Ammon's horn (tissue), 1 donor: ENCODE measurements around the gene TXLNB.

ENCODE experiments used
- DNase-seq: peaks from one replicate; pipeline ENCODE4 v3.0.0-alpha.2; 2016; ENCODE audit warnings: low spot score

The TXLNB gene

DNA sequence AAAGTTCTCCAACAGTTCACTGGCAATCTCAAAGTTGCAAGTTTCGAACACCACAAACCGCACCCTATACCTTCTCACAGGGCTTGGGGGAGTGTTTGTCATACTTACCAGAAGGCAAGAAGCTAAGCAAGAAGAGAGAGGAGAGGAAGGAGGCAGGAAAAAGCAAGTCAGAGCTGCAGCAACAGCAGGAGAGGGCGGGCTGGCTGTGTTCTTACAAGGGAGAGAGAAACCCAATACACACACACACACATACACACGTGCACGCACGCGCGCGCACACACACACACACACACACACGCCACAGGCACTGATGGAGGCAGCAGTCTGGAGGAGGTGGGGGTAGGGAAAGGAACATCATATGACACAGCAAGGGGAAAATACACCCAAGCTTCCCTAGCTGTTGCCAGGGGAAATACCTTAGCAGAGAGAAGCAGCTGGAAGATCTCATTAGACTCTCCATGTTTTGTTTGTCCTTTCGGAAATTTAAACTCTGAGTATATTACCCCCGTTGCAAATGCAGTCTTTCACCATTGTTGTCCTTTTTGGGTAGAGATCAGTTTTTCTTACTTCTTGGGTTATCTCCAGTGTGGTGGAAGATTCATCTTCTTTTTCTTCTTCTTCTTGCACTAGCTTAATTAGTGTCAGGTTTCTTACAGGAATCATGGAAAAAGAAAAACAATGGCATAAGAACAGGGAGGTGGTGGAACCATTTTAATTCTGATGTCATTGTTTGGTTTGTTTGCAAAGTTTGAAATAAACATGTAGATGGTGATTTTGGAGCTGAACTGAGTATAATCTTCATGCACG, at the start of gene TXLNB:
TSS of gene TXLNB (minus strand) at position 186 of the 807 bp plus-strand sequence. CDS start 3,099 bp downstream, outside the sequence.
- peak; percentile 66 for DNase-seq

- DNase-seq: no peak
Observed at GRCh38 chr6:139341060-139341459, 49.3 kb upstream of the TXLNB start.

DNA sequence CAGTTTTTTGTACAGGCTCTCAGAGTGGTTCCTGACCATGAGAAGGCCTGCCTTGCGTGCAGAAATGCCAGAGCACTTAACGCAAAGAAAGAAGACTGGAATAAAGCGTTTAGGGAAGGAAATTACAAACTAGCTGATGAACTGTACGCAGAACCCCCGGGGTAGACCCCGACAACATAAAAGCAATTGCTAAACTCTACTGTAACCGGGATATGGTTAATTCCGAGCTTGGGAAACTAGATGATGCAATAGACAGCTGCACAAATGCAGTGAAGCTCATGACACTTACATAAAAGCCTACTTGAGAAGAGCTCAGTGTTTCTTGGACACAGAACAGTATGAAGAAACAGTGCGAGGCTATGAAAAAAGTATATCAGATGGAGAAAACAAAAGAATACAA, 47.0 kb upstream of the TXLNB start:
- no peak for DNase-seq

DNA sequence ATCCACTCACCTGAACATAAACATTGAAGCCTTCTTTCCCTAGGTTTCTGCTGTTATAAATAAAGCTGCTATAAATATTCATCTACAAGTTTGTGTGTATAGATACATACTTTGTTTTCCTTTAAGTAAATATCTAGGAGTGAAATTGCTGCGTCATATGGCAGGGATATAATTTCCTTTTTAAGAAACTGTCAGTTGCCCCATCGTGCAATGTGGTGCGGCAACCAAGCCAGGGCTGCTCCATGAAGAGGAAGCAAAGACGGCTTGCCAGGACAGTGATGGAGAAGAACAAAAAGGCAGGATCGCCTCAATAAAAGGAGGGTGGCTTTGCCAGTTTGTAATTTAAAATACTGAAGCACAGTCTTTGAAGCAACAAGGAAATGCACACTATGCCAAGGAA, 46.0 kb upstream of the TXLNB start:
- DNase-seq: no peak

GRCh38 chr6:139337001-139337400, 45.2 kb upstream of the TXLNB start:
- no peak for DNase-seq

DNA sequence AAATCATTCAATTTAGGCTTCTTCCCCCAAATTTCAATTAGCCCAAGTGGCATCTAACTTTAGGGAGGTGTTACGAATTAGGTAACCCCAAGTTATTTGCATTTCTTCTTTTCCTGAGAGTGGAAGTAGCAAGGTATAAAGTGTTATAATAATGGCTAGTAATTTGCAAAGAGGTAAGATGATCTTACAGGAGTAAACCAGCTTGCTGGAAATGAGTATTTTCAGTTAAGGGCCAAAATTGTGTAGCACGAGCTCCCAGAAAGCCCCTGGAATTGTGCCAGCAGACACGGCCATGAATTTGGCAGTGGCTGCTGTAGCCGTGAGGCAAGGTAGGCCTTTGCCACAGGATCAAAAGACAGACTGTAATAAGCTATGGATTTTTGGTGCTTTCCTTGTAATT, 44.7 kb upstream of the TXLNB start:
- no peak for DNase-seq

DNA sequence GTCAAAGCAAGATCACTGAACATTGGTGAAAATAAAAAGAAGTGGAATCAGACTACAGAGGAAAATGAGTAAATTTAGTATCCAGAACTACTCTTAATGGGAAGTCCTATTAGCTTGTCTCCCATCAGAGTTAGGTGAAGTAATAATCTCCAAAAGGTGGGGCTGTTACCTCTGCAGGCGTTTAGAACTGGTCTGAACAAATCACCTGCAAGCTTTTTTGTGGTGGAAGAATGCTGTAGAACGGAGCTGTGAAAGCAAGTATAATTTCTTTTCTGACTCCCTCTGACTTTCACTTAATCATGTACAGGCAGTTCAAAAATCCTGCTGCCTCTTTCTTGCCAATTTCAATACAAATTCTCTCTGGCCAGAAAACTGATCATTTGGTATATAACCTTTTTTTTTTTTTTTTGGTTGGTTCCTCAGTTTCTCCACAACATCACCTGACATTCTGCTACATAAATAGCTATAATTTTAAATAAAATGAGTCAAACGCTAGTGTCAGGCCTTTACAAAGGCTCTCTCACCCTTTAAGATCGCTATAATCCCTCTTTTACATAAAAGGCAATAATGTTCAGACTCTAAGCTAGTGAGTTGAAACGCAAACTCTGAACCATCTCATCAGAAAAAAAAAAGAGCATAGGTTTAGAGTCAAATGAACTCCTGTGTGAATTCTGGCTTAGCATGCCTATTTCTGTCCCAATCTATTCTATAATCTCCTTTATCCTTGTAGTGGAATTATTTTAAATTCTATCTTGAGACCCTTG, 43.8 kb upstream of the TXLNB start:
- DNase-seq: no peak

GRCh38 chr6:139334806-139335446, 43.1 kb upstream of the TXLNB start:
- no peak for DNase-seq

GRCh38 chr6:139330826-139331500, 39.2 kb upstream of the TXLNB start:
- no peak for DNase-seq

DNA sequence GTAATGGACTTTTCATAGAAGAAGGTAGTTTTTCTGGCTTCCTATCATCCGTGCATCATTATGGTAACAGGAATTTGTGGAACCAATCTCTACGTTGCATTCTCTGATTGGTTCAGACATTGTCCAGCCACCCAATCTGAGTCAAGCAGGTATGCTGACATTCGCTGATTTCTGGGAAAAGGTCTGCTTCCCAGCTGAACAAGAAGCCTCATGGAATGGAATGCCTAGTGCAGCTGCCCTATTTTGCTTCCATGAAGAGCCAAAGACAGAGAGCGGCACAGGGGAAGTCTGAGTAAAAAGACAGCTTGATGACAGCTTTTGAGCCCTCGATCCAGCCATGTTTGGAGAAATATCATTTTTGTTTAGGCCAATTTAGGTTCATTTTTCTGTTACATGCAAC, 38.5 kb upstream of the TXLNB start:
- DNase-seq: no peak

GRCh38 chr6:139329224-139329623, 37.4 kb upstream of the TXLNB start:
- DNase-seq: no peak

DNA sequence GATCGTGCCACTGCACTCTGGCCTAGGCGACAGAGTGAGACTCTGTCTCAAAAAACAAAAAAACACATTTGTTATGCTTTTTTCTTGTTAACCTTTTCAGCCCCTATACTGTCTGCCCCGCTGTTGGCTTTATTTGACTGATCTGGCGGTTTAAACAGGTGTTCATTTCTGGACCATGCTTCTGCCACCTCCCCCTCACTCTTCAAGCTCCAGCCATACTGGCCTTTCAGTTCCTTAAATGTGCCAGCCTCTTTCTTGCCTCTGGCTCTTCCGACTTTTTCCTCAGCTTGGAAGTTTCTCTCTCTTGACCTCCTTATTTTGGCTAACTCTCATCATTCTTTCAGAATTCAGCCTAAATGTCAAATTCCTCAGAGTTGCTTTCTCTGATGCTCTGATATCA, 35.2 kb upstream of the TXLNB start:
- no peak for DNase-seq

DNA sequence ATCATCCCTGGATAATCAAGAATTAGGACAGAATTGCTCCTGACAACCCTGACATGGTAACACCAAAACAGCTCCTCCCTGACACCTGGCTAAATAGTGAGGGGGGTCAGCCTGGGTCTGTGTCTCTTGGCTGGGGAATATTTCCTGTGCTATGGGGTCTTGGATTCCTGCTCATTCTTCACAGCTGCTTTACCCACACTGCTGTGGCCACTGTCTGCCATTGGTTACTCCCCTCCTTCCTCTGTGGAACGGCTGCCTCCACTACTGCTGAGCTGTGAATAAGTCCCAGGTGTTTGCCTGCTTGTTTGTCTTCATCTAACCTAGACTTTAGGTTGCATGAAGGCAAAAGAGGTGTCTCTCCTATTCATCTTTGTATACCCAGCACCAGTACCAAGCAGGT, 33.9 kb upstream of the TXLNB start:
- DNase-seq: no peak

GRCh38 chr6:139325125-139325524, 33.3 kb upstream of the TXLNB start:
- DNase-seq: no peak

GRCh38 chr6:139324301-139324555, 32.4 kb upstream of the TXLNB start:
- DNase-seq: no peak

DNA sequence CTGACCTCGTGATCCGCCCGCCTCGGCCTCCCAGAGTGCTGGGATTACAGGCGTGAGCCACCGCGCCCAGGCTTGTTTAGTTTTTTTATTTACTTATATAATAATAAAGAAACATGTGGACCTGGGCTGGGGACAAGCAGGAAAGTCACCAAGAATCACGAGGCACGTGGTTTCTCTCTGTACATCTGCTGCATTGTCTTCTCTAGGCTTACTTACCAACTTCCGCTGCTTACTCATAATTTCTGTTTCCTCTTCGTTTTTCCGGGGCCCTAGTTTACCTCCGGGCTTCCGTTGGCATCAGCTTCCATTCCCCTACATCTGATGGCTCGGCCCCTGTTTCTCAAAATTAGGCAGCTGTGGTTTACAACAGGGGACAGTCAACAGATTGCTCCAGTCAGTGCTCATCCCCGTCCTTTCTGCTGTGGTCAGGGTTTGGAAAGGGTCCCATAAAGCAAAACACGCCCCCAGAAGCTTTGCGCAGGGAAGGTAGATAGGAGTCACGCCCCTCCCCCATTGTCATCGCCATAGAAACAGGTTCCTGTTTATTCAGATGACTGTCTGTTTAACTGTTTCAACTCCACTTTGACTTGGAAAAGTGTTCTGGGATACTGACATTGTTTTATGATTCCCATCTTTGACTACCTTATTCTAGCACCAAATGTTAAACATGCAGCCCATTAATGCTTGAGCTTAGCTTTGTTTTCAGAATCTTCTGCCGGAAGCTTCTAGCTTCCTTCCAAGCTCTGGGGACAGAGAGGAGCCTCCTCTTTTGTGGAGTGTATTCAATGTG, 31.9 kb upstream of the TXLNB start:
- DNase-seq: peak; percentile 63

DNA sequence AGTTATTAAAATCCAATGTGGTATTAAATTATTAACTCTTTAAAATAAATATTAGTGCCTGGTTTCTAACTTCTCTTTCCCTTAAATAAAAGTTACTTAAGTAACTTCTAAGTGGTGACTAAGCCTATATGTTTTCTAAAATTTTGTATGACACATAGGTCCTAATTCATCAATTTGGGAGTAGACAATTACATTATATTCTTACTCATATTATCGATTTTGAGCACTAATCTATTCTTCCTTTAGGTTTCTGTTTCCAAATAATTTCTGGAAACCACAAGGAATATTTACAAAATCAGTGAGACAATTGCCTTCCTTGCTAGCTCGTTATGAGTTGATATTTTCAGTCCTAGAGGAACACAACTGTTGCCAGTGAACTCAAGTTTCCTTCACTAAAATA, 28.3 kb upstream of the TXLNB start:
- DNase-seq: no peak

DNA sequence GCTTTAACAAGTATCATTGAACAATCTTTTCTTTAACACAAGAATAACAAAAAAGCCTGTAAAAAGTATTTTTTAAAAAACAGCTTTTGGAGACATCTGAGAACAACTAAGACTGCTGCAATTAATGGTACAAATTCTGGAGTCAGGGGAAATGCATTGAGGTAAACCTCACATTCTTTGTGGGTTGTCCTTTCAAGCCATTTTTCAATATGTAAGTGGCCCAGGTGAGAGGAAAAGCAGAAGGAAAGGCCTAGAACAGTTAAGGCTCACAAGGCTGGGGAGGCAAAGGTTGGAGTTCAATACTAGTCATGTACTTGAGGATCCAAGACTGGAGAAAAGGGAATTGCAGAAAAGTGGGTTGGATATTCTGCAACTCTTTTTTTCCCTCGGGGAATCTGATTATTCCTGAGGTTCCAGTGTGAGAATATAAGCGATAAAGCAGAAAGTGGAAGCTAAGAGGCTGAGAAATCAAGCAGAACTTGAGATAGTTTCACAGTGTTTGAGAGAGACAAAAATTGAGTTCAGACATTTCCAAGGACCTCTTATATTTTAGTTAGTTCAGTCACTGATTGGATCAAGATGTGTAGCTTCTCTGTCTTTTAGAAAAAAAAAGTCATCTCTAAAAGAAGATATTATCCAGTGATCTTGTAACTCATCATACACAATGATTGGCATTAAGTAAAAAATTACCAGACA, 25.0 kb upstream of the TXLNB start:
- DNase-seq: no peak

DNA sequence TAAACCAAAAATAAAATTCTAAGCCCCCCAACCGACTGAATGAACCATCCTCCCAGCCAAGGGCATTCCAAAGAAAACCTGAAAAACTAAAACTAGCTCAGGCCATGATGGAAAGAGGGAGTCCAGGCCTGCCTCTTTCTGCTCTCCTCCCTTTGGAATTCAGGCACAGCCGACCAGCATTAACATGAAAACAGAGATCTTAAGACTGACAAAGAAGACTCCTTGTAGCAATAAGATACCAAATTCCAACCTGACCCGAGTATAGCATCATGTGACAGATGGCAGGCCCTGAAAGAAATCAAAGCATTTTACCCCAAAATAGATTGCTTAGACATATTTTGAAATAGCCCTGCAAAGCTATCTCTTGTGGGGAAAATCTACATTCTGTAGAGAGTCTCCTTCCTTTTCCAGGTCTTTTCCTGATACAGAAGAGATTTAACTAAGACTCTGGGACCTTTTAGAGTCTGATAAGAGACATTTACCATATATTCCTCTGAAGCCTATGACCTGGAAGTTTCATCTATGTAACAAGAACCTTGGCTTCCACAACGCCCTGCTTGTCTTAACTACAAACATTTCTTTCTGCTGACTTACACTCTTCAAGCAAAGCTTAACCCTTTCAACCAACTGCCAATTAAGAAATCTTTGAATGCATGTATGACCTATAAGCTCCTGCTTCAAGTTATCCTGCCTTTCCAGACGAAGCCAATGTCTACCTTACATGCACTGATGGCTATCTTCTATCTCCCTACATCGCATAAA, 22.2 kb upstream of the TXLNB start:
- no peak for DNase-seq

- DNase-seq: no peak
Observed at GRCh38 chr6:139313229-139313628, 21.4 kb upstream of the TXLNB start.
